ENCODE measurements around the gene TJP3. TPM values are rescaled to one million over a fixed set of nuclear protein-coding genes. Genes with fewer than 3 reads are reported as not detected.
A peak's percentile ranks its signal among the peaks of the same experiment; 100 is the strongest.

TJP3 gene
- total and polyA plus RNA-seq, 10 of the 15 experiments (the other 5 are each of a cell fraction or from before 2014, with no cell fraction given): 0.04 to 1.2 (median 0.29) TPM; not detected in 6

GRCh38 chr19:3721131-3721886, 13.1 kb downstream of the TJP3 start (continued):
- TF ChIP-seq ATF3 (IDR thresholded peaks at IDR 0.05; ENCODE audit: borderline replicate concordance, extremely low read depth, low read depth, low read length) (no peak), KLF5 (IDR thresholded peaks at IDR 0.05; ENCODE audit: partially characterized antibody) (peak; percentile 74), ZNF217 (IDR thresholded peaks at IDR 0.05) (0 out of 2 replicates have a peak, but pooled peaks have one; percentile 35), RBBP5 (conservative IDR thresholded peaks at IDR 0.05) (no peak), ATF7 (IDR thresholded peaks at IDR 0.05; ENCODE audit: low read depth) (no peak), FOXM1 (IDR thresholded peaks at IDR 0.05; ENCODE audit: low read depth, low read length) (no peak), RAD51 (IDR thresholded peaks at IDR 0.05) (no peak), NR2C1 (IDR thresholded peaks at IDR 0.05) (peak; percentile 48; the same call in 1 of the 2 replicates), MTA2 (IDR thresholded peaks at IDR 0.05; ENCODE audit: low read depth) (no peak), IRF4 (IDR thresholded peaks at IDR 0.05; ENCODE audit: low read depth, low read length) (no peak), MEF2B (IDR thresholded peaks at IDR 0.05; ENCODE audit: partially characterized antibody, poor library complexity, severe bottlenecking) (no peak), SKIL (IDR thresholded peaks at IDR 0.05; ENCODE audit: low read depth, poor library complexity, severe bottlenecking) (no peak), ZZZ3 (IDR thresholded peaks at IDR 0.05; ENCODE audit: control insufficient read depth, insufficient read length, low read depth) (no peak), RFX5 (IDR thresholded peaks at IDR 0.05; ENCODE audit: low read depth, low read length) (no peak), CREB1 (IDR thresholded peaks at IDR 0.05; ENCODE audit: low read depth) (0 out of 2 replicates have a peak, but pooled peaks have one; percentile 34), MYB (IDR thresholded peaks at IDR 0.05; ENCODE audit: borderline replicate concordance, low read depth, low read length) (no peak), GABPA (IDR thresholded peaks at IDR 0.05; ENCODE audit: low read depth) (no peak), ZBTB40 (IDR thresholded peaks at IDR 0.05; ENCODE audit: borderline replicate concordance) (no peak), SIX5 (IDR thresholded peaks at IDR 0.05; ENCODE audit: low read depth, low read length, severe bottlenecking) (no peak), TCF12 (IDR thresholded peaks at IDR 0.05; ENCODE audit: low read depth, low read length) (no peak), NFYA (IDR thresholded peaks at IDR 0.05; ENCODE audit: borderline replicate concordance, low read depth, low read length) (no peak), IKZF2 (IDR thresholded peaks at IDR 0.05) (peak in 1 of 2 experiments; percentile 19; a peak in 1 of 4 replicates), ZBED1 (IDR thresholded peaks at IDR 0.05; ENCODE audit: borderline replicate concordance) (no peak), PKNOX1 (IDR thresholded peaks at IDR 0.05) (peak; percentile 34; the same call in 1 of the 2 replicates)

Measured in GM12878 (cell line).